Keratinocyte (primary cell): ENCODE results near the gene TNC. TPM values are rescaled to one million over a fixed set of nuclear protein-coding genes. Genes with fewer than 3 reads are reported as not detected.

Source experiments
- DNase-seq: peaks from one replicate; pipeline ENCODE4 v3.0.0-alpha.2; 2011; ENCODE audit warnings: low read depth, missing footprints, low spot score
- FAIRE-seq: peaks from 2 replicates; lab custom pipeline; 2011; peaks lifted over from hg19 to GRCh38; lab: Jason Lieb, UNC
- H2AFZ ChIP-seq: 2 replicates; pipeline ENCODE4 v1.6.0; 2012; ENCODE audit warnings: low read length, control low read depth, inconsistent platforms; ENCODE audit not compliant: control insufficient read depth
- H3K27ac ChIP-seq: 2 replicates; pipeline ENCODE4 v1.5.1; 2011; ENCODE audit warnings: low read length; ENCODE audit not compliant: control insufficient read depth, insufficient read depth
- H3K27me3 ChIP-seq: 3 replicates; pipeline ENCODE4 v1.6.0; 2011; ENCODE audit warnings: low read length; ENCODE audit not compliant: control insufficient read depth, insufficient read depth; ENCODE audit errors: extremely low read depth
- H3K36me3 ChIP-seq, 2 experiments: 2 replicates in 1 of 2; 3 replicates in 1 of 2; pipeline ENCODE4 v1.5.1; 2011; ENCODE audit warnings: low read length in 2 of 2, mild to moderate bottlenecking in 1 of 2; ENCODE audit not compliant: control insufficient read depth in 2 of 2, insufficient read depth in 2 of 2; ENCODE audit errors: extremely low read depth in 1 of 2
- H3K4me1 ChIP-seq: 3 replicates; pipeline ENCODE4 v1.5.1; 2011; ENCODE audit warnings: low read length; ENCODE audit not compliant: control insufficient read depth, insufficient read depth; ENCODE audit errors: extremely low read depth
- H3K4me2 ChIP-seq: 3 replicates; pipeline ENCODE4 v1.6.0; 2011; ENCODE audit warnings: low read depth, low read length; ENCODE audit not compliant: control insufficient read depth, insufficient read depth; ENCODE audit errors: extremely low read depth
- H3K4me3 ChIP-seq, 3 experiments: fragments of 200-600 bp in 1 of 3; sonication (generic) in 1 of 3; 2 replicates in 2 of 3; 3 replicates in 1 of 3; pipeline ENCODE4 v1.5.1; 2011 to 2016; ENCODE audit warnings: low read length in 3 of 3, mild to moderate bottlenecking in 3 of 3, control low read depth in 2 of 3, inconsistent platforms in 1 of 3, low read depth in 1 of 3, mixed read lengths in 1 of 3, mixed run types in 1 of 3, moderate library complexity in 1 of 3; ENCODE audit not compliant: control insufficient read depth in 2 of 3, insufficient read depth in 2 of 3; ENCODE audit errors: extremely low read depth in 1 of 3
- H3K79me2 ChIP-seq: 2 replicates; pipeline ENCODE4 v1.6.0; 2012; ENCODE audit warnings: low read length; ENCODE audit not compliant: control insufficient read depth, insufficient read depth
- H3K9ac ChIP-seq: 3 replicates; pipeline ENCODE4 v1.6.0; 2011; ENCODE audit warnings: low read length; ENCODE audit not compliant: control insufficient read depth, insufficient read depth; ENCODE audit errors: extremely low read depth
- H3K9me1 ChIP-seq: 3 replicates; pipeline ENCODE4 v1.6.0; 2011; ENCODE audit warnings: low read length; ENCODE audit not compliant: control insufficient read depth, insufficient read depth; ENCODE audit errors: extremely low read depth
- H3K9me3 ChIP-seq: 2 replicates; pipeline ENCODE4 v1.5.1; 2012; ENCODE audit warnings: low read depth, low read length; ENCODE audit not compliant: control insufficient read depth
- H4K20me1 ChIP-seq: 3 replicates; pipeline ENCODE4 v1.6.0; 2011; ENCODE audit warnings: low read length; ENCODE audit not compliant: control insufficient read depth, insufficient read depth; ENCODE audit errors: extremely low read depth
- EZH2 ChIP-seq: IDR thresholded peaks from one replicate; pipeline ENCODE4 v1.6.1; 2012; ENCODE audit warnings: inconsistent platforms, mild to moderate bottlenecking, low read length, moderate library complexity
- dilution Hi-C: fragments of 300-500 bp; cut with MboI; formaldehyde crosslinking; loops from one replicate; pipeline ENCODE4 v1.7.0; 2020; ENCODE audit warnings: low sequenced_read_pairs; ENCODE audit not compliant: extremely low pct_ligation_motif_present
- polyA plus RNA-seq, 5 experiments: library from polyadenylated mRNA; depleted of rRNA in 3 of 5; stranded (reverse) in 3 of 5; stranded (forward) in 1 of 5; unstranded in 1 of 5; fragments of >200 nt; gene quantifications; 1 replicate in 1 of 5; 2 replicates in 3 of 5; 3 replicates in 1 of 5; pipeline versions ENCODE4 v1.2.1 to v1.2.3, GENCODE V29; 2011 to 2012; ENCODE audit warnings: missing spikeins in 2 of 5, low read depth in 1 of 5, low replicate concordance in 1 of 5
- TF ChIP-seq, protein P1 (sequence below), 3 experiments: IDR thresholded peaks in 1 of 3; conservative IDR thresholded peaks in 1 of 3; optimal IDR thresholded peaks in 1 of 3; 2 replicates in 2 of 3; 3 replicates in 1 of 3; pipeline versions ENCODE3 to v1.5.1; 2011; ENCODE audit warnings: low read length in 3 of 3, mild to moderate bottlenecking in 3 of 3, moderate library complexity in 2 of 3, control low read depth in 1 of 3, inconsistent platforms in 1 of 3; ENCODE audit not compliant: insufficient read depth in 2 of 3; ENCODE audit errors: extremely low read depth in 1 of 3

Gene TNC
- polyA plus RNA-seq, 1 donor (not counting 4 experiments of a cell fraction or from before 2014, with no cell fraction given), result 58.7 TPM

DNA sequence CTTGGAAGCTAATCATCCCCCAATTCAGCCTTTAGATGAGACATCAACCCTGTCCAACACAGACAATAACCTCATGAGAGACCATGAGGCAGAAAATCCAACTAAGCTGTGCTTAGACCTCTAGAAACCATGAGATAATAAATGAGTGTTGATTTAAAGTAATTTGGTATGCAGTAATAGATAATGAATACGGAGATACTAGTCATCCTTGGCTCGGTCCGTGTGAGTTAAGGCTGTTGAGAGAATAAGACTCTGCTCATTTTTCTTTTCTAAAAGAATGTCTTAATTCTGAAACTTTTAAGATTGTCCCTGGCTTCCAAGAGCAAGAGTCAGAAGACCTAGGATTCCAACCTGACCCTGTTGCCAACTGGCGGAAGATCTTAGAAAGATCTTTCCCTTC, 6.1 kb downstream of the TNC start:
- TF ChIP-seq EZH2, result no peak
- TF ChIP-seq, protein P1, sequence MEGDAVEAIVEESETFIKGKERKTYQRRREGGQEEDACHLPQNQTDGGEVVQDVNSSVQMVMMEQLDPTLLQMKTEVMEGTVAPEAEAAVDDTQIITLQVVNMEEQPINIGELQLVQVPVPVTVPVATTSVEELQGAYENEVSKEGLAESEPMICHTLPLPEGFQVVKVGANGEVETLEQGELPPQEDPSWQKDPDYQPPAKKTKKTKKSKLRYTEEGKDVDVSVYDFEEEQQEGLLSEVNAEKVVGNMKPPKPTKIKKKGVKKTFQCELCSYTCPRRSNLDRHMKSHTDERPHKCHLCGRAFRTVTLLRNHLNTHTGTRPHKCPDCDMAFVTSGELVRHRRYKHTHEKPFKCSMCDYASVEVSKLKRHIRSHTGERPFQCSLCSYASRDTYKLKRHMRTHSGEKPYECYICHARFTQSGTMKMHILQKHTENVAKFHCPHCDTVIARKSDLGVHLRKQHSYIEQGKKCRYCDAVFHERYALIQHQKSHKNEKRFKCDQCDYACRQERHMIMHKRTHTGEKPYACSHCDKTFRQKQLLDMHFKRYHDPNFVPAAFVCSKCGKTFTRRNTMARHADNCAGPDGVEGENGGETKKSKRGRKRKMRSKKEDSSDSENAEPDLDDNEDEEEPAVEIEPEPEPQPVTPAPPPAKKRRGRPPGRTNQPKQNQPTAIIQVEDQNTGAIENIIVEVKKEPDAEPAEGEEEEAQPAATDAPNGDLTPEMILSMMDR (optimal IDR thresholded peaks at IDR 0.05 in 1 of 3, IDR thresholded peaks at IDR 0.05 in 1 of 3, conservative IDR thresholded peaks at IDR 0.05 in 1 of 3; ENCODE audit: extremely low read depth in 1 of 3, insufficient read depth in 2 of 3, low read length in 3 of 3), result no peak
- no peak overlapping the region for H3K27ac ChIP-seq

DNA sequence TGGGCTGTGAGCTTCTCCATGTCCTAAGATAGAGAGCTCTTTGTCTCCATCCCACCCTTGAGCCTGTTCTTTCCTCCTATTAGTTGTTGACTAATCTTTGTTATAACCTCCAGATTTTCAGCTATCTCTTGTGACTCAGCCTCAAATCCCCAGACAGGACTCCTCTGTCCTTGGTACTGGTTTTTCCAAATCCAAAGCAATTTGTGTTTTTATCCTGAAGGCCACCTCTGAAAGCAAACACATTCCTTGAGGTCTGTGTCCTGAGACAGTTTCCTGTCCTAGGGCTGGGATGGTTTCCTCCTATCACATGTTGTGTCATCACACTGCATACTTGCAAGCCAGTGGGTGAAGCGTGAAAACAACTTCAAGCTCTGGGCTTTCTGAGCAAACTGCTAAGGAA, 8.5 kb downstream of the TNC start:
- Histone ChIP-seq H3K27me3 (no peaks in the 10 kb centered on the region), H3K36me3 (peaks cover 0 to 22% of the 10 kb centered on the region in 2 experiments), H3K79me2 (no peaks in the 10 kb centered on the region), H3K4me2 (no peak overlapping the region), H4K20me1 (no peaks in the 10 kb centered on the region), H3K4me1 (peaks cover 52% of the 10 kb centered on the region), H3K27ac (no peak overlapping the region), H3K9ac (no peak overlapping the region), H2AFZ (no peak overlapping the region), H3K4me3 (no peak overlapping the region), H3K9me1 (no peaks in the 10 kb centered on the region), H3K9me3 (no peaks in the 10 kb centered on the region)
- FAIRE-seq (peak; percentile 93), DNase-seq (no peak)
- TF ChIP-seq, protein P1 (optimal IDR thresholded peaks at IDR 0.05 in 1 of 3, IDR thresholded peaks at IDR 0.05 in 1 of 3, conservative IDR thresholded peaks at IDR 0.05 in 1 of 3; ENCODE audit: extremely low read depth in 1 of 3, insufficient read depth in 2 of 3, low read length in 3 of 3), result no peak
- TF ChIP-seq EZH2, result no peak
- dilution Hi-C loops, result no loop called here

More for the DNA sequence above, 6.1 kb downstream of the TNC start:
- Histone ChIP-seq H3K9ac (no peak overlapping the region), H3K36me3 (peaks cover 0 to 23% of the 10 kb centered on the region in 2 experiments), H3K4me2 (no peak overlapping the region), H3K79me2 (no peaks in the 10 kb centered on the region), H3K9me3 (no peaks in the 10 kb centered on the region), H3K4me3 (no peak overlapping the region), H2AFZ (no peak overlapping the region), H3K9me1 (no peaks in the 10 kb centered on the region), H3K27me3 (no peaks in the 10 kb centered on the region), H3K4me1 (peaks cover 51% of the 10 kb centered on the region), H4K20me1 (no peaks in the 10 kb centered on the region)
- DNase-seq (no peak), FAIRE-seq (no peak)
- dilution Hi-C loops, result no loop called here
